HG02610 (cell line): ENCODE results near the gene CNOT8.
"Not testable (repeated sequence)": the region's sequence is repeated elsewhere in the genome, so short reads cannot be mapped to it uniquely, and the experiment has no call there.

Experiments used
- ATAC-seq: cut with Tn5 transposase; IDR thresholded peaks from one replicate; pipeline ENCODE4 v1.9.1; 2021; ENCODE audit warnings: mild to moderate bottlenecking, moderate library complexity; ENCODE audit not compliant: unreplicated experiment

CNOT8 gene

DNA sequence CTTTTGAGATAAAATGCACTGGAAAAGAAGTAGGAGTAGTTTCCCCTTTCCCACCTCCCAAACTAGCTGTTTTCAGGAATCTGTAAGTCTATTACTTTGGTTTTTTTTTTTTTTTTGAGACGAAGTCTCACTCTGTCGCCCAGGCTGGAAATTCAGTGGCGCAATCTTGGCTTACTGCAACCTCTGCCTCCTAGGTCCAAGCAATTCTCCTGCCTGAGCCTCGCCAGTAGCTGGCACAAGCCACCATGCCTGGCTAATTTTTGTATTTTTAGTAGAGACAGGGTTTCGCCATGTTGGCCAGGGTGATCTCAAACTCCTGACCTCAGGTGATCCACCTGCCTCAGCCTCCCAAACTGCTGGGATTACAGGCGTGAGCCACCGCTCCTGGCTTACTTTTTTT, 47.2 kb downstream of the CNOT8 start:
- not testable (repeated sequence) for ATAC-seq

GRCh38 chr5:154916874-154917273, 58.4 kb downstream of the CNOT8 start:
- ATAC-seq, result no peak

DNA sequence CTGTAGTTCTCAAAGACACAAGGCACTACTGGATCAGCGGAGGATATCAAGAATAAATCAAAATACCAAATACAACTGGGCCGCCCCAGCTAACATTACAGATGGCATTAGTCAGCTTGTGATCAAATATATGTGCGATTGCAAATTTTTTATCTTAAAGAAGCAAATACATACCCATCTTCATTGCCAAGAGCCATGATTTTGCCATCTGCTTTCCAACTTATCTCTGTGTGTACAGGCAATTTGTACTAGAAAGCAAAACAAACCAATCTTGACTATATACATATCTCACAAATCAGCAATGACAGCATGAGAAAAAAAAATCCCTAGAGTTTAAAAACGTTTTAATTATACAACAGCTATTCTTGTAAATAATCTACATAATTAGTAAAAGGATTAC, 59.3 kb downstream of the CNOT8 start:
- ATAC-seq, result no peak

DNA sequence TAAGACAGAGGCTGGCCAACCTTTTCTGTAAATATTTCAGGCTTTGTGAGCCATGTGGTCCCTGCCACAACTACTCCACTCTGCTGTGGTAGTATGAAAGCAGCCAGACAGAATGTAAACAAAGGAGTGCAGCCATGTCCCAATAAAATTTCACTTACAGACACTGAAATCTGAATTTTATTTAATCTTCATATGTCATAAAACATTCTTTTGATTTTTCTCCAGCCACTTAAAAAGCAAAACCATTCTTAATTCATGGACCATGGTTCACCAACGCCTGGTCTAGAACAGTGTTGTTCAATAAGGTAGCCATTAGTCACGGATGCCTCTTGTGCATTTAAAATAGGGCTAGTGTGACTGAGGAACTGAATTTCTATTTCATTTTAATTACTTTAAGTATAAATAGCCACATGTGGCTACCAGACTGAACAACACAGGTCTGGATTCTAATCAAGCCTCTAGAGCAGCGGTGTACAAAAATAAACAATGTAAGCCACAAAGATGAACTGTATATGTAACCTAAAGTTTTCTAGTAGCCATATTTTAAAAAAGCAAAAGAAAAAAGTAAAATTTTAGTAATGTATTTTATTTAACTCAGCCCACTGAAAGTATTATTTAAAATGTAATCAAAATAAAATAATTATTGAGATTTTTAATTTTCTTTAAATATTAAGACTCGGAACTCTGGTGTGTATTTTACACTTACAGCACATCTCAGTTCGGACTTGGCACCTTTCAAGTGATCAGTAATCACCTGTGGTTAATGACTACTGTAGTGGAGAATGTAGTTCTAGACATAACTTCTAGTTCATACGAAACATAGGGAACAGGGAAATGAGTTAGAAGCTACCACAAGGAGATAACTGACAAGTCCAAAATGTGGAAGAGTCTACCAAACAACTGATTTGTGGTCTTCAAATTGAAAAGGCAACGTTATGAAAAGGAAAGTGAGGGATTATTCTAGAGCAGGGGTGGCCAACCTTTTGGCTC, 65.3 kb downstream of the CNOT8 start:
- ATAC-seq, result no peak
